MM.1S (cell line): Measurements from ENCODE around the gene TM9SF4.

Experiments used
- CTCF ChIP-seq: fragments of 300-600 bp; sonication (generic); IDR thresholded peaks from 2 replicates; pipeline ENCODE4 v1.5.1; 2016; ENCODE audit warnings: antibody characterized with exemption, low read length, mixed read lengths
- EZH2 ChIP-seq: fragments of 300-600 bp; sonication (generic); optimal IDR thresholded peaks from 2 replicates; pipeline ENCODE3; 2017; ENCODE audit warnings: low read depth, mild to moderate bottlenecking, antibody characterized with exemption, low read length, mixed read lengths

GRCh38 chr20:32191873-32192272 lies 82.4 kb downstream of the TM9SF4 start:
- TF ChIP-seq CTCF (no peak), EZH2 (no peak)
